22Rv1 (cell line): ENCODE measurements around the gene RPL35.

Source experiments
- ZFX ChIP-seq: fragments of 450-650 bp; IDR thresholded peaks from 2 replicates; pipeline ENCODE4 v1.6.1; 2017; ENCODE audit warnings: antibody characterized with exemption, borderline replicate concordance
- TF ChIP-seq, protein P1 (sequence below): fragments of 450-650 bp; IDR thresholded peaks from 2 replicates; pipeline ENCODE4 v1.5.1; 2017; ENCODE audit warnings: mild to moderate bottlenecking

DNA sequence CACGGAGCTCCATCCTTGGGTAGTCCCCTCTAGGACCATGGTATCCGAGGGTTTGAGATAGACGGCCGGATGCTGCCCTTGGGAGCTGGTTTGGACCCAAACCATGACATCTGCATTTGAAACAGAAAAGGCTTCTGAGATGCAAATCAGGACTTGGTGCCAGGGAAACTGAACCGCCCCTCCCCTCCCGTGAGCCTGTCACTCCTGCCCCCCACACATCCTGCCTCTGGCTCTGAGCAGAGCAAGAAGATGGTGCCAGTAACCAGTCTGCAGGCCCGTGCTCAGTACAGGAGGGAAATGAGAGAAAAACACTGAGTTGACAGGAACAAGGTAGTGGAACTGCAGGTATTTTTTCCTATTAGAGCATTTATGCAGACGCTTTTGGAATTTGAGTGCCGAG lies 18.7 kb upstream of the RPL35 start:
- TF ChIP-seq, protein P1, sequence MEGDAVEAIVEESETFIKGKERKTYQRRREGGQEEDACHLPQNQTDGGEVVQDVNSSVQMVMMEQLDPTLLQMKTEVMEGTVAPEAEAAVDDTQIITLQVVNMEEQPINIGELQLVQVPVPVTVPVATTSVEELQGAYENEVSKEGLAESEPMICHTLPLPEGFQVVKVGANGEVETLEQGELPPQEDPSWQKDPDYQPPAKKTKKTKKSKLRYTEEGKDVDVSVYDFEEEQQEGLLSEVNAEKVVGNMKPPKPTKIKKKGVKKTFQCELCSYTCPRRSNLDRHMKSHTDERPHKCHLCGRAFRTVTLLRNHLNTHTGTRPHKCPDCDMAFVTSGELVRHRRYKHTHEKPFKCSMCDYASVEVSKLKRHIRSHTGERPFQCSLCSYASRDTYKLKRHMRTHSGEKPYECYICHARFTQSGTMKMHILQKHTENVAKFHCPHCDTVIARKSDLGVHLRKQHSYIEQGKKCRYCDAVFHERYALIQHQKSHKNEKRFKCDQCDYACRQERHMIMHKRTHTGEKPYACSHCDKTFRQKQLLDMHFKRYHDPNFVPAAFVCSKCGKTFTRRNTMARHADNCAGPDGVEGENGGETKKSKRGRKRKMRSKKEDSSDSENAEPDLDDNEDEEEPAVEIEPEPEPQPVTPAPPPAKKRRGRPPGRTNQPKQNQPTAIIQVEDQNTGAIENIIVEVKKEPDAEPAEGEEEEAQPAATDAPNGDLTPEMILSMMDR, result no peak
- no peak for TF ChIP-seq ZFX
